Right cardiac atrium (tissue), 5 donors: ENCODE measurements around the gene UMAD1. TPM values are rescaled to one million over a fixed set of nuclear protein-coding genes. Genes with fewer than 3 reads are reported as not detected.
"Not testable (repeated sequence)": the region's sequence is repeated elsewhere in the genome, so short reads cannot be mapped to it uniquely, and the experiment has no call there.

Source experiments
- ATAC-seq, 2 donors: fragments of 200-7000 bp; cut with Tn5 transposase; one replicate each; pipeline versions ENCODE4 v1.8.0 to v1.9.1; 2020; ENCODE audit warnings: moderate library complexity in 2 of 2, mild to moderate bottlenecking in 1 of 2
- DNase-seq, 3 donors: peaks; one replicate each; pipeline ENCODE4 v3.0.0-alpha.2; 2020
- H3K27ac ChIP-seq: one replicate; pipeline ENCODE4 v1.5.1; 2013; ENCODE audit warnings: mild to moderate bottlenecking, low read length, control low read depth, moderate library complexity
- H3K27me3 ChIP-seq: one replicate; pipeline ENCODE4 v1.6.1; 2013; ENCODE audit not compliant: control insufficient read depth, insufficient read depth
- H3K4me1 ChIP-seq: one replicate; pipeline ENCODE4 v1.6.1; 2013; ENCODE audit warnings: low read length; ENCODE audit not compliant: control insufficient read depth, insufficient read depth
- H3K4me3 ChIP-seq: one replicate; pipeline ENCODE4 v1.5.1; 2013; ENCODE audit warnings: low read length, control low read depth
- H3K9me3 ChIP-seq: one replicate; pipeline ENCODE4 v1.6.1; 2013; ENCODE audit warnings: low read length; ENCODE audit not compliant: control insufficient read depth
- WGBS: extraction: QIAGEN DNeasy Blood & Tissue Kit; methylation state at CpG from one replicate; pipeline ENCODE4 v1.1.7; 2013; 5-methylcytosine and 5-hydroxymethylcytosine counted together
- intact Hi-C, 4 donors: fragments of 100-400 bp; cut with DNase I; formaldehyde crosslinking; loops; one replicate each; pipeline versions ENCODE4 v1.11.0 to v1.14.0; 2022 to 2023
- polyA plus RNA-seq: library from polyadenylated mRNA; stranded (reverse); fragments of 200-250 nt; gene quantifications from one replicate; pipeline ENCODE4 v1.2.3, GENCODE V29; 2013
- total RNA-seq, 4 donors: library from RNA; stranded (reverse); fragmentation: NEBNext Ultra II Directional; extraction: Animal tissue kit (Norgen Biotek cat#: 25700); gene quantifications; one replicate each; pipeline ENCODE4 v1.2.1, GENCODE V29; 2021
- donor health status: healthy with polysubstance abuse.
- donor health status: DM: no; HTN: yes; CAD: no.
- donor health status: DM: no; HTN: no; CAD: no.
- donor health status: DM: no; HTN: yes; CAD: no; lungs with severe emphysema.
- donor health status: DM: yes; HTN: yes; CAD: no.

The UMAD1 gene
- total and polyA plus RNA-seq, 5 donors, result 8.0 to 14.6 (median 12.8) TPM

- intact Hi-C loops, result no loop called here
- DNase-seq (no peak), ATAC-seq (no peak)
- H3K27ac ChIP-seq, result no peak overlapping the region
- no peaks in the 10 kb centered on the region for H3K27me3 ChIP-seq
- peaks cover 1% of the 10 kb centered on the region for H3K4me1 ChIP-seq
- H3K4me3 ChIP-seq, result no peak overlapping the region
- WGBS, result 91% methylated on average over 1 of the region's 1 CpG
- no peaks in the 10 kb centered on the region for H3K9me3 ChIP-seq
Observed at GRCh38 chr7:7652798-7653540, 12.4 kb downstream of the UMAD1 start.

- DNase-seq, result no peak
- no peaks in the 10 kb centered on the region for H3K27me3 ChIP-seq
- peaks cover 1% of the 10 kb centered on the region for H3K4me1 ChIP-seq
- intact Hi-C loops, result no loop called here
- no peak overlapping the region for H3K4me3 ChIP-seq
- no peak for ATAC-seq
- no peak overlapping the region for H3K27ac ChIP-seq
- H3K9me3 ChIP-seq, result no peaks in the 10 kb centered on the region
- 69% methylated on average over 3 of the region's 3 CpGs for WGBS
Observed at GRCh38 chr7:7653593-7654187, 13.1 kb downstream of the UMAD1 start.

- ATAC-seq (peak; percentile 72 to 79), DNase-seq (no peak)
- H3K9me3 ChIP-seq, result no peaks in the 10 kb centered on the region
- WGBS, result 50% methylated on average over 4 of the region's 4 CpGs
- no peaks in the 10 kb centered on the region for H3K27me3 ChIP-seq
- H3K4me3 ChIP-seq, result no peak overlapping the region
- no peak overlapping the region for H3K27ac ChIP-seq
- intact Hi-C loops, result no loop called here
- peaks cover 1% of the 10 kb centered on the region for H3K4me1 ChIP-seq
Observed at GRCh38 chr7:7654964-7655715, 14.6 kb downstream of the UMAD1 start.

GRCh38 chr7:7656459-7656858, 15.9 kb downstream of the UMAD1 start:
- 96% methylated on average over 3 of the region's 3 CpGs for WGBS
- H3K27me3 ChIP-seq, H3K27ac ChIP-seq, DNase-seq, ATAC-seq, H3K4me3 ChIP-seq, H3K9me3 ChIP-seq, H3K4me1 ChIP-seq, intact Hi-C loops: not testable (repeated sequence)

- no peaks in the 10 kb centered on the region for H3K9me3 ChIP-seq
- no peak overlapping the region for H3K27ac ChIP-seq
- 83% methylated on average over 6 of the region's 6 CpGs for WGBS
- intact Hi-C loops, result loop anchor here in 1 of 4 donors (10.0 kb wide), 1 partner anchor 552 kb away; no protein-coding TSS in a partner anchor
- no peak for ATAC-seq
- no peak for DNase-seq
- no peaks in the 10 kb centered on the region for H3K27me3 ChIP-seq
- no peaks in the 10 kb centered on the region for H3K4me1 ChIP-seq
- no peak overlapping the region for H3K4me3 ChIP-seq
Observed at GRCh38 chr7:7662527-7662926, 22.0 kb downstream of the UMAD1 start.

- Histone ChIP-seq H3K4me3 (no peak overlapping the region), H3K27me3 (no peaks in the 10 kb centered on the region), H3K9me3 (no peaks in the 10 kb centered on the region), H3K27ac (no peak overlapping the region), H3K4me1 (no peaks in the 10 kb centered on the region)
- no peak for DNase-seq
- 60% methylated on average over 3 of the region's 3 CpGs for WGBS
- ATAC-seq, result no peak
- intact Hi-C loops, result loop anchor here in 1 of 4 donors (10.0 kb wide), 1 partner anchor 551 kb away; no protein-coding TSS in a partner anchor
Observed at GRCh38 chr7:7664291-7664690, 23.7 kb downstream of the UMAD1 start.

- intact Hi-C loops, result loop anchor here in 1 of 4 donors (10.0 kb wide), 1 partner anchor 550 kb away; no protein-coding TSS in a partner anchor
- DNase-seq (no peak), ATAC-seq (no peak)
- Histone ChIP-seq H3K27ac (no peak overlapping the region), H3K4me1 (no peaks in the 10 kb centered on the region), H3K4me3 (no peak overlapping the region), H3K27me3 (no peaks in the 10 kb centered on the region), H3K9me3 (no peaks in the 10 kb centered on the region)
- 99% methylated on average over 1 of the region's 1 CpG for WGBS
Observed at GRCh38 chr7:7665031-7665430, 24.5 kb downstream of the UMAD1 start.

GRCh38 chr7:7667187-7667586, 26.6 kb downstream of the UMAD1 start:
- H3K27ac ChIP-seq, result no peak overlapping the region
- 91% methylated on average over 2 of the region's 2 CpGs for WGBS
- intact Hi-C loops, result loop anchor here in 1 of 4 donors (10.0 kb wide), 1 partner anchor 548 kb away; no protein-coding TSS in a partner anchor
- no peak for ATAC-seq
- H3K4me3 ChIP-seq, result no peak overlapping the region
- H3K9me3 ChIP-seq, result no peaks in the 10 kb centered on the region
- no peaks in the 10 kb centered on the region for H3K27me3 ChIP-seq
- no peak for DNase-seq
- peaks cover 3% of the 10 kb centered on the region for H3K4me1 ChIP-seq

GRCh38 chr7:7668706-7669105, 28.2 kb downstream of the UMAD1 start:
- H3K9me3 ChIP-seq, result no peaks in the 10 kb centered on the region
- H3K4me1 ChIP-seq, result peaks cover 3% of the 10 kb centered on the region
- no peaks in the 10 kb centered on the region for H3K27me3 ChIP-seq
- H3K27ac ChIP-seq, result no peak overlapping the region
- intact Hi-C loops, result loop anchor here in 1 of 4 donors (10.0 kb wide), 1 partner anchor 546 kb away; no protein-coding TSS in a partner anchor
- ATAC-seq (peak in 1 of 2 donors; percentile 42), DNase-seq (no peak)
- H3K4me3 ChIP-seq, result no peak overlapping the region
- WGBS, result 93% methylated on average over 1 of the region's 1 CpG

- H3K27ac ChIP-seq, result no peak overlapping the region
- no peaks in the 10 kb centered on the region for H3K9me3 ChIP-seq
- intact Hi-C loops, result no loop called here
- ATAC-seq (peak in 1 of 2 donors; percentile 31), DNase-seq (no peak)
- no peaks in the 10 kb centered on the region for H3K27me3 ChIP-seq
- peaks cover 3% of the 10 kb centered on the region for H3K4me1 ChIP-seq
- H3K4me3 ChIP-seq, result no peak overlapping the region
- 94% methylated on average over 3 of the region's 3 CpGs for WGBS
Observed at GRCh38 chr7:7670490-7670889, 29.9 kb downstream of the UMAD1 start.

GRCh38 chr7:7671361-7671760, 30.8 kb downstream of the UMAD1 start:
- H3K4me1 ChIP-seq, result peaks cover 3% of the 10 kb centered on the region
- ATAC-seq (no peak), DNase-seq (no peak)
- intact Hi-C loops, result no loop called here
- no peak overlapping the region for H3K27ac ChIP-seq
- H3K9me3 ChIP-seq, result no peaks in the 10 kb centered on the region
- WGBS, result 56% methylated on average over 3 of the region's 3 CpGs
- H3K4me3 ChIP-seq, result no peak overlapping the region
- no peaks in the 10 kb centered on the region for H3K27me3 ChIP-seq
